ENCODE measurements around the gene RAB35.

The RAB35 gene

GRCh38 chr12:120121766-120122293 lies 5.3 kb upstream of the RAB35 start:
- Histone ChIP-seq H3K4me3 (ENCODE audit: insufficient read length, low read depth) (no peak overlapping the region), H3K9ac (ENCODE audit: insufficient read length, low read depth) (no peak overlapping the region), H3K9me3 (ENCODE audit: insufficient read depth, low read length) (no peaks in the 10 kb centered on the region), H3K27me3 (ENCODE audit: insufficient read depth, insufficient read length) (no peaks in the 10 kb centered on the region), H3K36me3 (ENCODE audit: insufficient read depth, insufficient read length, low read length) (peaks cover 27% of the 10 kb centered on the region), H3K4me1 (ENCODE audit: insufficient read depth, insufficient read length) (peaks cover 6% of the 10 kb centered on the region)
- no peak for DNase-seq (ENCODE audit: low read depth, low spot score)
- TF ChIP-seq SUZ12 (IDR thresholded peaks at IDR 0.05; ENCODE audit: extremely low read depth, insufficient read depth, insufficient read length) (no peak), ZNF274 (IDR thresholded peaks at IDR 0.05; ENCODE audit: low read depth, low read length) (no peak), YY1 (IDR thresholded peaks at IDR 0.05; ENCODE audit: insufficient read depth, insufficient read length) (no peak)

- no peak overlapping the region for H3K4me3 ChIP-seq (ENCODE audit: insufficient read length, low read depth)
- TF ChIP-seq YY1 (IDR thresholded peaks at IDR 0.05; ENCODE audit: insufficient read depth, insufficient read length), result no peak
- TF ChIP-seq SUZ12 (IDR thresholded peaks at IDR 0.05; ENCODE audit: extremely low read depth, insufficient read depth, insufficient read length), result no peak
- TF ChIP-seq ZNF274 (IDR thresholded peaks at IDR 0.05; ENCODE audit: low read depth, low read length), result no peak
- peaks cover 22% of the 10 kb centered on the region for H3K36me3 ChIP-seq (ENCODE audit: insufficient read depth, insufficient read length, low read length)
- no peaks in the 10 kb centered on the region for H3K9me3 ChIP-seq (ENCODE audit: insufficient read depth, low read length)
- peaks cover 6% of the 10 kb centered on the region for H3K4me1 ChIP-seq (ENCODE audit: insufficient read depth, insufficient read length)
- no peak overlapping the region for H3K9ac ChIP-seq (ENCODE audit: insufficient read length, low read depth)
- DNase-seq (ENCODE audit: low read depth, low spot score), result no peak
- no peaks in the 10 kb centered on the region for H3K27me3 ChIP-seq (ENCODE audit: insufficient read depth, insufficient read length)
These were observed 4.8 kb upstream of the RAB35 start for GRCh38 chr12:120121343-120121742.

- no peak for TF ChIP-seq ZNF274 (IDR thresholded peaks at IDR 0.05; ENCODE audit: low read depth, low read length)
- no peak for TF ChIP-seq YY1 (IDR thresholded peaks at IDR 0.05; ENCODE audit: insufficient read depth, insufficient read length)
- TF ChIP-seq SUZ12 (IDR thresholded peaks at IDR 0.05; ENCODE audit: extremely low read depth, insufficient read depth, insufficient read length), result no peak
- Histone ChIP-seq H3K27me3 (ENCODE audit: insufficient read depth, insufficient read length) (no peaks in the 10 kb centered on the region), H3K4me3 (ENCODE audit: insufficient read length, low read depth) (no peak overlapping the region), H3K9ac (ENCODE audit: insufficient read length, low read depth) (no peak overlapping the region), H3K4me1 (ENCODE audit: insufficient read depth, insufficient read length) (peaks cover 11% of the 10 kb centered on the region), H3K9me3 (ENCODE audit: insufficient read depth, low read length) (no peaks in the 10 kb centered on the region), H3K36me3 (ENCODE audit: insufficient read depth, insufficient read length, low read length) (peaks cover 22% of the 10 kb centered on the region)
- DNase-seq (ENCODE audit: low read depth, low spot score), result no peak
These were observed 2.9 kb upstream of the RAB35 start for GRCh38 chr12:120119271-120119973.

- TF ChIP-seq YY1 (IDR thresholded peaks at IDR 0.05; ENCODE audit: insufficient read depth, insufficient read length) (no peak), ZNF274 (IDR thresholded peaks at IDR 0.05; ENCODE audit: low read depth, low read length) (no peak), SUZ12 (IDR thresholded peaks at IDR 0.05; ENCODE audit: extremely low read depth, insufficient read depth, insufficient read length) (no peak)
- Histone ChIP-seq H3K9me3 (ENCODE audit: insufficient read depth, low read length) (no peaks in the 10 kb centered on the region), H3K4me1 (ENCODE audit: insufficient read depth, insufficient read length) (peaks cover 11% of the 10 kb centered on the region), H3K27me3 (ENCODE audit: insufficient read depth, insufficient read length) (no peaks in the 10 kb centered on the region), H3K4me3 (ENCODE audit: insufficient read length, low read depth) (peak overlapping the region; percentile 94), H3K36me3 (ENCODE audit: insufficient read depth, insufficient read length, low read length) (peaks cover 31% of the 10 kb centered on the region), H3K9ac (ENCODE audit: insufficient read length, low read depth) (peak overlapping the region; percentile 99)
- DNase-seq (ENCODE audit: low read depth, low spot score), result peak; percentile 49
These were observed 1.9 kb upstream of the RAB35 start for GRCh38 chr12:120118321-120119061.

GRCh38 chr12:120117961-120118320 lies 1.4 kb upstream of the RAB35 start:
- no peak for DNase-seq (ENCODE audit: low read depth, low spot score)
- Histone ChIP-seq H3K27me3 (ENCODE audit: insufficient read depth, insufficient read length) (no peaks in the 10 kb centered on the region), H3K36me3 (ENCODE audit: insufficient read depth, insufficient read length, low read length) (peaks cover 36% of the 10 kb centered on the region), H3K4me1 (ENCODE audit: insufficient read depth, insufficient read length) (peaks cover 11% of the 10 kb centered on the region), H3K4me3 (ENCODE audit: insufficient read length, low read depth) (peak overlapping the region; percentile 94), H3K9me3 (ENCODE audit: insufficient read depth, low read length) (no peaks in the 10 kb centered on the region), H3K9ac (ENCODE audit: insufficient read length, low read depth) (peak overlapping the region; percentile 99)
- no peak for TF ChIP-seq SUZ12 (IDR thresholded peaks at IDR 0.05; ENCODE audit: extremely low read depth, insufficient read depth, insufficient read length)
- TF ChIP-seq ZNF274 (IDR thresholded peaks at IDR 0.05; ENCODE audit: low read depth, low read length), result no peak
- no peak for TF ChIP-seq YY1 (IDR thresholded peaks at IDR 0.05; ENCODE audit: insufficient read depth, insufficient read length)

- TF ChIP-seq YY1 (IDR thresholded peaks at IDR 0.05; ENCODE audit: insufficient read depth, insufficient read length) (no peak), SUZ12 (IDR thresholded peaks at IDR 0.05; ENCODE audit: extremely low read depth, insufficient read depth, insufficient read length) (no peak), ZNF274 (IDR thresholded peaks at IDR 0.05; ENCODE audit: low read depth, low read length) (no peak)
- H3K4me1 ChIP-seq (ENCODE audit: insufficient read depth, insufficient read length), result peaks cover 13% of the 10 kb centered on the region
- DNase-seq (ENCODE audit: low read depth, low spot score), result peak; percentile 93
These were observed 469 bp upstream of the RAB35 start for GRCh38 chr12:120116792-120117651.

More at GRCh38 chr12:120116792-120117651, 469 bp upstream of the RAB35 start:
- H3K4me3 ChIP-seq (ENCODE audit: insufficient read length, low read depth), result peak overlapping the region; percentile 94
- H3K36me3 ChIP-seq (ENCODE audit: insufficient read depth, insufficient read length, low read length), result peaks cover 42% of the 10 kb centered on the region
- no peaks in the 10 kb centered on the region for H3K9me3 ChIP-seq (ENCODE audit: insufficient read depth, low read length)
- H3K9ac ChIP-seq (ENCODE audit: insufficient read length, low read depth), result peak overlapping the region; percentile 99
- no peaks in the 10 kb centered on the region for H3K27me3 ChIP-seq (ENCODE audit: insufficient read depth, insufficient read length)
